GM12892 (cell line): ENCODE results near the gene FOXE1.

Source experiments
- DNase-seq: peaks from one replicate; pipeline ENCODE4 v3.0.0; 2011; ENCODE audit not compliant: insufficient read length
- FAIRE-seq: peaks from 2 replicates; lab custom pipeline; 2011; peaks lifted over from hg19 to GRCh38; lab: Jason Lieb, UNC
- POLR2A ChIP-seq: IDR thresholded peaks from 2 replicates; pipeline ENCODE4 v1.6.1; 2011; ENCODE audit warnings: low read depth, low read length, control low read depth
- POLR2AphosphoS5 ChIP-seq: IDR thresholded peaks from 2 replicates; pipeline ENCODE4 v1.6.1; 2011; ENCODE audit warnings: low read depth, low read length, control low read depth
- TAF1 ChIP-seq: IDR thresholded peaks from 2 replicates; pipeline ENCODE4 v1.6.1; 2011; ENCODE audit warnings: low read depth, mild to moderate bottlenecking, control low read depth, low read length, borderline replicate concordance

FOXE1 gene

DNA sequence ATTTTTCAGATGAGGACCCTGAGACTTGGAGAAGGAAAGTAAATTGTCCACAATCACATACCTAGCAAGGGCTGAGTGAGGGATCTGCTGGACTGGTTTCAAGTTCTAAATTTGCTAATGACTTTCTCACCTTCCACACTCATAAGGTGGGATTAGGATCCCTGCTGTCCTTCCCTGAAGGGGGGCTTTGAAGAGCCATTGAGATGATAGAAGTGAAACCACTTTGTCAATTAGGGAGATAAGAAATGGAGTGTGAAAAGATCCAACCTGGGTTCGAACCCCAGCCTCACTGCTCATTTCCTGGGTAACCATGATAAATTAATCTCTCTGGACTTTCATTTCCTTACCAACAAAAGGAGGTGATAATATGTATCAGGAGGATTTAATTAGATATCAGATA is 32.7 kb upstream of the FOXE1 start:
- FAIRE-seq (no peak), DNase-seq (no peak)
- TF ChIP-seq TAF1 (no peak), POLR2AphosphoS5 (no peak), POLR2A (no peak)

DNA sequence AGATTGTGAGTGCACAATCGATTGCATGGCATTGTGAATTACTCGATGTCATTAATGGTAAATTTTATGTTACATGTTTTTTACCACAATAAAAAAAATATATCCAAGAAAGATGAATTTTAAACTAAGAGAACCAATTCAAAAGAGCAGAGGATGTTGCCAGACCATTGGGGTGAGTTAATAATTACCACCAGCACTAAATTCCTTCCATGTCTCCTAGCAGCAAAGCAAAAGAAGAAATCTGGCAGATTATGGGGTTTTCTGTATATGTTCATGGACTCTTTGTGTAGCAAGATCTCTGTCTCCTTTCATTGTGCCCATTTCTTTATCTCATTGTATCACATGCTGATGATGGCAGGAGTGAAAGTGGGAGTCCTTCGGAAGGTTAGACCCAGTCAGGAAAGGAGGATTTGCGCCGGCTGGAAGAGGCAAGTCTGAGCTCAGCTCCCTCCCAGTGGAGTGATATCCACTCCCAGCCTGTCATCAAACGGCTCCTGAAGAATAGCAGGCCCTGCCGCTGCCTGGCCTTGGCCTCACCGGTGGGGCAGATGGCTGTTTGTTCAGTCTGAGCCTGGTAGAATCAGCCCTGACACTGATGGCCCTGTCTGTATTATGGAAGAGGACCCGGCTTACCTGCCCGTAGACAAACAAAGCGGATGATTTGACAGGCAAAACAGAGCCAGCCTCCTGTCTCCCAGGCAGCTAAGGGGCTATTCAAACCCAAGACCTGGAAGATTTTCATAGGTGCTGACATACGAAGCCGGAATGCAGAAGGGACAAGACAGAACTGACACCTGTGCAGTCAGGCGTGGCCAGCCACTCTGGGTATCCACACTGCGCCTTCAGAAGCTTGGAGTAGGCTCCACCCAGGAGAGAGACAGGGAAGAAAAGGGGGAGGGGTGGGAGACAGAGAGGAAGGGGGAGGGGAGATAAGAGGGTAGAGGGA is 21.9 kb upstream of the FOXE1 start:
- DNase-seq (no peak), FAIRE-seq (no peak)
- TF ChIP-seq POLR2A (no peak), TAF1 (no peak), POLR2AphosphoS5 (no peak)

DNA sequence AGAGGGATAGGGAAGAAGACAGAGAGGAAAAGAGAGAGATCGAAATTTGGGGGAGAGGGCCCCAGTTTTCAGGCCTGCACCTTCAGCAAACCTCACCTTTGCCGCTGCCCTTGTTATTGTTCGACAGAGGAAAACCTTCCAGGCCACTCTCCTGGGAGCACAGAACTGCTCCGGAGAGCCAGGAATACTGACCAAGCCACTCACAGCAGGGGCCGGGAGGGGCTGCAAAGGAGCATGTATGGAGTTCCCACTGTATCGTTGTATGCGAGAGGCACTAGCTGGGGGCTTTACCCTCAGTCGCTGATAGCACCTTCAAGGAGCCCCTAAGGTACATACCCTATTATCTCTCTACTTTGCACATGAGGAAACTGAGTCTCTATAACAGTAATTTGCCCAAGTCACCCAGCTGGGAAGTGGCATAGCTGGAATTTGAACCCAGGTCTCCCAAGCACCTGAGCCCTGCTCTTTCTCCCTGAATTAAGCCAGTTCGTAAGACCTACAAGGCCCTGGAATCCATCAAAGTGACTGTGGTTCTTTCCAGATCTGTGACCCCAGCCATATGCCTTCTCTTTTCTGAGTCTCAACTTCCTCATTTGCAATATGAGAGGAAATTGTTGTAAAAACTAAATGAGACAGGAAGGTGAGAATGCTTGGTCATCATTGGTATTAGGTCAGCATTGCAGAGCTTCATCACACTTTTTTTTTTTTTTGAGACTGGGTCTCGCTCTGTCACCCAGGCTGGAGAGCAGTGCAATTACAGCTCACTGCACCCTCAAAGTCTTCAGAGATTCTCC is 21.0 kb upstream of the FOXE1 start:
- TF ChIP-seq TAF1 (no peak), POLR2AphosphoS5 (no peak), POLR2A (no peak)
- FAIRE-seq = no peak
- DNase-seq = no peak

DNA sequence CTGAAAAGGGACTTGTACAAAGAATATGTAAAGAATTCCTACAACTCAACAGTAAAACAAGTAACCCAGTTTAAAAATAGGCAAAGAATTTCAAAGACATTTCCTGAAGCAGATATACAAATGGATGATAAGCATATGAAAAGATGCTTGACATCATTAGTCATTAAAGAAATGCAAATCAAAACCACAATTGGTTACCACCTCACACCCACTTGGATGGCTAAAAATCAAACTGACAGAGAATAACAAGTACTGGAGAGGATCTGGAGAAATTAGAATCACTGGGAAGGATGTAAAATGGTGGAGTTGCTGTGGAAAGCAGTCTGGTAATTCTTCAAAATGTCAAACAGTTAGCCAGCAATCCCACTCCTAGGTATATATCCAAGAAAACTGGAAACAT is 12.5 kb upstream of the FOXE1 start:
- FAIRE-seq = no peak
- no peak for DNase-seq
- TF ChIP-seq POLR2AphosphoS5 = no peak
- no peak for TF ChIP-seq POLR2A
- TF ChIP-seq TAF1 = no peak

DNA sequence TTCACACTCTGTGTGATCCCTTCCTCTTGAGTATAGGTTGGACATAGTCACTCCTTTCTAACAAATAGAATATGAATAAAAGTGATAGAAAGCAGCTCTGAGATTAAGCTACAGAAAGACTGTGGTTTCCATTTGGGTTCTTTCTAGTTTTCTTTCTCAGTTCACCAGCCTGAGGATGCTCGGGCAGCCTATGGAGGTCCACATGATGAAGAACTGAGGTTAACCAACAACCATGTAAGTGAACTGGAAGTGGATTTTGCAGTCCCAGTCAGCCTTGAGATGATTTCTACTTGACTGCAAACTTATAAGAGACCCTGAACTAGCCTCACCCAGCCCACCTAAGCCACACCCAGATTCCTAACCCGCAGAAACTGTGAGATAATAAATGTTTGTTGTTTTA is 10.1 kb upstream of the FOXE1 start:
- no peak for FAIRE-seq

DNA sequence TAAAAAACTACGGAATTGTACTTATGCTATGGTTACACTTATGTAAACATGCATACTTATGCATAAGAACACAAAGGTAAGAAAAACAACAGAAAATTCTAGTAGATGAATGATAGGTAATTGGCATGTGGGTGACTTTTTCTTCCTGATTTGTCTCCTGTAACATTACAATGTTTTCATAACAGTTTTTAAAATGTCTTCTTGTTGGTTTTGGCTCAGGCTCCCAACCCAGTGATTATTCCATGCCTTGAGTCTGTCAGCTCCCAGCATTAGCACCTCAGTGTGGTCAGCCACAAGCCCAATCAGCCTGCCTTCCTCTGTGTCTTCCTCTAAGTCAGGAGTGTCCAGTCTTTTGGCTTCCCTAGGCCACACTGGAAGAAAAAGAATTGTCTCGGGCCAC is 7.9 kb upstream of the FOXE1 start:
- no peak for DNase-seq
- TF ChIP-seq POLR2AphosphoS5 = no peak
- no peak for TF ChIP-seq POLR2A
- no peak for TF ChIP-seq TAF1
- no peak for FAIRE-seq

More for the DNA sequence above, 10.1 kb upstream of the FOXE1 start:
- TF ChIP-seq TAF1 = no peak
- no peak for TF ChIP-seq POLR2A
- no peak for TF ChIP-seq POLR2AphosphoS5
- no peak for DNase-seq

DNA sequence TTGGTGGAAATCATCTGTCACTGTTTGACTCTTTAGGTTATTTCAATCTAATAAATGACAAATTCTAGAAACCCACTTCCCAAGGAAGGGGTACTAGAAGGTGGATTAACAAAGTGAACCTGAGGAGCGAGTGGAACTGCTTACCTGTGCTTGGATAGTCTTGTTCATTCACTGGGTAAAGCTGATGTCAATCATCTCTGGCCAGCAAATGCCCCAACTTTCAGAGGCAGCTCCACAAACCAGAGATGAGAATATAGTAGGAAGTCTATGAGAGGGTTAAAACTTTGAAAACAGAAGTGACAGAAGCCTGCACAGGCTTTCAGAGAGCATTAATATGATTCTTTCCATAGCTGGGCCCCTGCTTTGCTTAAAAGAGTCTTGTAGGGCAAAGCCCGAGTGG is 7.3 kb upstream of the FOXE1 start:
- no peak for DNase-seq
- TF ChIP-seq TAF1 (no peak), POLR2AphosphoS5 (no peak), POLR2A (no peak)
- FAIRE-seq = no peak

DNA sequence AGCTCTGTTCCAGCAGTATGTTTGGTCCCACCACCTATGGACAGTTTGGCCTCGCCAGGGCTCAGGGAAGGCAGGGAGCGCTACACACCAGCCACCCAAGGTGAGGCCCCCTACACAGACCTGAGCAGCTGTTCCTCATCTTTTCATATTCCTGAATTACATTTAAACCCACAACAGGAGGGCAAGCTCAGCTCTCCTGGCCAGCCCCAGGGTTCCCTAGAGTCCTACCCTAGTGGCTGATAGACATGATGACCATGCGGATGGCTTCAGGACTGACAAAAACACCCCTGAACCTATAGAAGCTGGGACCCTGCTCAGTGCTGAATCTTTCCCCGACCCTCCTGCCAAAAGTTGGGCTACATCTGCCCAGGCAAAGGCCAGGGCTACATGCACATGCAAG is 6.7 kb upstream of the FOXE1 start:
- TF ChIP-seq TAF1 (no peak), POLR2AphosphoS5 (no peak), POLR2A (no peak)
- DNase-seq (no peak), FAIRE-seq (no peak)

DNA sequence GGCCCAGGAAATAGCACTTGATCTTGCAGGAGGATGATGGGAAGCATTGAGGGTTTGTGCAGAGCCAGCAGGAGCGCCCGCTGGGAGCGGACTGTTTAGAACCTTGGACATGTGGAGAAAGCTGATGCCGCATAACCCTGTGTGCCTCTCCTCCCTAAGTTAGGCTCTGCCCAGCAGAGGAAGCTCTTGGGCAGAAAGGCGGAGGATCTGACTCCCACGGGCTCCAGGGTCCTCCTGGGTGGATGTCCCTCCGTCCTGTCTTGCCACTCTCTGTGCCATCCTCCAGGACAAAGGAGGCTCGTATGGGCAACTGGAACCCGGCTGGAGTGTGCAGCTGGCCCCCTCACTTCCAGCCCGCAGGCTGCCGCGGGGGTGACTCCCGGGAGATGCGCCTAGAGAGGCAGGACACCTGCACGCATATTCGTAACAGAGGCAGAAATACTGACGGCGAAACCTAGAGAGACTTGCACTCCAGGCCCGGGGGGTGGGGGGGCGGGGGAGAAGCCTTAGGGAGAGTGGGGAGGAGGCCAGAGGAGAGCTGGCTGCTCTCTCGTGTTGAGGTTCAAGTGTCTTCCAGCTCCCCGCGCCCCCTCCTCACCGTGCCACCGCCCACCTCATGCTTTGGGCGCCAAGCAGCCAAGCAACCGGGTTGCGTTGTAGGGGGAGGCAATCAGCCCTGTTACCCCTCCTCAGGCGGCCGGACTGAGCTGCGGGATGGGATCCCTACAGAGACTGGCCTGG is 5.4 kb upstream of the FOXE1 start:
- TF ChIP-seq POLR2A (no peak), TAF1 (no peak), POLR2AphosphoS5 (no peak)
- no peak for DNase-seq
- FAIRE-seq = no peak

DNA sequence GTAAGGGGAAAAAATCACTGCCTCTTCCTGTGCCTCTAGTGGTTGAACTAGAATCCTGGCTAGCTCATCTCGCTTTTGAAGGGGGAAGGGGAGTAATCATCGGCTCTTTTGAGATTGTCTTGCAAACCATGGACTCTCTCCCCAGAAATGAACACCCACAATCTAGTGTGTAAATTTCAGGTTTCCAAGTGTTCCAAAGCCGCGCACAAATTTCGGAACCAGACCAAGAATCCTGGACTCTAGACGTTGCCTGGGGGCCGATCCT is 4.9 kb upstream of the FOXE1 start:
- TF ChIP-seq TAF1 (no peak), POLR2AphosphoS5 (no peak), POLR2A (no peak)
- FAIRE-seq = no peak
- no peak for DNase-seq

DNA sequence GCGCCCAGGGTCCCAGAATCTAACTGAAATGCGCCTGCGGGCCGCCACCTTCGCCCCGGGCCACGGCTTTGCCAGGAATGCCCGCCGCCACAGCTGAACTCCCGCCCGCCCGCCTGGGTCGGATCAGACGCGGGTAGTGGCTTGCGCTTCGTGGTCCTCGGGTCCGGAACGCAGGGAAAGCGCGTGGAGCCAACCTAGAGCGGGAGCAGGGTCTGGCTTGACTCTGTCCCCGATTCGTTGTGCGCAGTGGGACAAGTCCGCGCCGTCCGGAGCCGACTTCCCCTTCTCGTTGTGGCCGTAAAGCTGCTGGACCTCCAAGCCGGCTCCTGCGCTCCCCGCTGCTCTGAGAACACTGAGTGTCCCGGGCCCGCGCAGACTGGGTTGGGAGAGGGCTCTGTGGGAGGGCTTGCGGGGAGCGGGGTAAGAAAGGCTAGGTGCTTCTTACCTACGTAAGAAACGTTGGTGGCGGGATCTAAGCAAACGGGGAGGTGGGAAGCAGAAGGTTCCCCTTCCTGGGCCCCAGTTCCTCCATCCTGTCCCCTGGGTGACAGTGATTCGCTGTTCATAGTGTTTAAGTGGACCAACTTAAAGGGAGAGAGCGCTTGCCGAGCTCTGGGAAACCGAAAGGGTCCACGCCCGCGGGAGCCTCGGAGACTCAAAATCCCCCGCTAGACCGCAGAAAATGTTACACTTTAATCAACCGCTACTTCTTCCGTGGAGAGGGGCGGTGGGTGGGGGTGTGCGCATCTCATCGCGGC is 4.4 kb upstream of the FOXE1 start:
- DNase-seq = no peak
- no peak for TF ChIP-seq POLR2AphosphoS5
- no peak for TF ChIP-seq POLR2A
- no peak for TF ChIP-seq TAF1

More for the DNA sequence above, 4.4 kb upstream of the FOXE1 start:
- FAIRE-seq = no peak
